Ishikawa (cell line): ENCODE data around the gene CCDC27.

ENCODE experiments used
- CREB1 ChIP-seq: IDR thresholded peaks from 2 replicates; pipeline ENCODE4 v1.6.1; 2012; ENCODE audit warnings: low read depth
- EP300 ChIP-seq: IDR thresholded peaks from 2 replicates; pipeline ENCODE4 v1.6.1; 2012; ENCODE audit warnings: borderline replicate concordance
- NFIC ChIP-seq: IDR thresholded peaks from 2 replicates; pipeline ENCODE4 v1.6.1; 2012
- RAD21 ChIP-seq: IDR thresholded peaks from 2 replicates; pipeline ENCODE4 v1.6.1; 2012; ENCODE audit warnings: low read depth
- TCF12 ChIP-seq: IDR thresholded peaks from 2 replicates; pipeline ENCODE4 v1.6.1; 2012; ENCODE audit warnings: low read depth
- YY1 ChIP-seq: IDR thresholded peaks from 2 replicates; pipeline ENCODE4 v1.6.1; 2012; ENCODE audit warnings: low read depth
- ZBTB7A ChIP-seq: IDR thresholded peaks from 2 replicates; pipeline ENCODE4 v1.6.1; 2012; ENCODE audit warnings: low read depth

GRCh38 chr1:3711381-3711779, 40.9 kb upstream of the CCDC27 start:
- no peak for TF ChIP-seq EP300
- TF ChIP-seq ZBTB7A: no peak
- no peak for TF ChIP-seq TCF12
- TF ChIP-seq NFIC: no peak
- no peak for TF ChIP-seq YY1
- no peak for TF ChIP-seq CREB1
- no peak for TF ChIP-seq RAD21
